ENCODE data around the gene SLC39A11.

DNA sequence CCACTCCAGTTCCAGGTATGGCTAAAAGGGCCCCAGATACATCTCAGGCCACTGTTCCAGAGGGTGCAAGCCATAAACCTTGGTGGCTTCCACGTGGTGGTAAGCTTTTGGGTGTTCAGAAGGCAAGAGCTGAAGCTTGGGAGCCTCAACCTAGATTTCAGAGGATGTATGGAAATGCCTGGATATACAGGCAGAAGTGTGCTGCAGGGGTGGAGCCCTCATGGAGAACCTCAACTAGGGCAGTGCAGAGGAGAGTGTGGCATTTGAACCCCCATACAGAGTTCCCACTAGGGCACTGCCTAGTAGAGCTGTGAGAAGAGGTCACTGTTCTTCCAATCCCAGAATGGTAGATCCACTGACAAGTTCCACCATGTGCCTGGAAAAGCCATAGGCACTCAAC is 267.3 kb downstream of the SLC39A11 start:
- TF ChIP-seq, protein P1, sequence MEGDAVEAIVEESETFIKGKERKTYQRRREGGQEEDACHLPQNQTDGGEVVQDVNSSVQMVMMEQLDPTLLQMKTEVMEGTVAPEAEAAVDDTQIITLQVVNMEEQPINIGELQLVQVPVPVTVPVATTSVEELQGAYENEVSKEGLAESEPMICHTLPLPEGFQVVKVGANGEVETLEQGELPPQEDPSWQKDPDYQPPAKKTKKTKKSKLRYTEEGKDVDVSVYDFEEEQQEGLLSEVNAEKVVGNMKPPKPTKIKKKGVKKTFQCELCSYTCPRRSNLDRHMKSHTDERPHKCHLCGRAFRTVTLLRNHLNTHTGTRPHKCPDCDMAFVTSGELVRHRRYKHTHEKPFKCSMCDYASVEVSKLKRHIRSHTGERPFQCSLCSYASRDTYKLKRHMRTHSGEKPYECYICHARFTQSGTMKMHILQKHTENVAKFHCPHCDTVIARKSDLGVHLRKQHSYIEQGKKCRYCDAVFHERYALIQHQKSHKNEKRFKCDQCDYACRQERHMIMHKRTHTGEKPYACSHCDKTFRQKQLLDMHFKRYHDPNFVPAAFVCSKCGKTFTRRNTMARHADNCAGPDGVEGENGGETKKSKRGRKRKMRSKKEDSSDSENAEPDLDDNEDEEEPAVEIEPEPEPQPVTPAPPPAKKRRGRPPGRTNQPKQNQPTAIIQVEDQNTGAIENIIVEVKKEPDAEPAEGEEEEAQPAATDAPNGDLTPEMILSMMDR (IDR thresholded peaks at IDR 0.05) = no peak
- TF ChIP-seq POLR2A (IDR thresholded peaks at IDR 0.05) = no peak

All from thyroid gland (tissue), 4 donors.